Hindlimb muscle (tissue), 1 donor: ENCODE data around the gene SLC46A1. TPM values are rescaled to one million over a fixed set of nuclear protein-coding genes. Genes with fewer than 3 reads are reported as not detected.

Source experiments
- DNase-seq: peaks from one replicate; pipeline ENCODE4 v3.0.0-alpha.2; 2013
- polyA plus RNA-seq: library from polyadenylated mRNA; unstranded; fragments of 120-200 nt; gene quantifications from one replicate; pipeline ENCODE4 v1.2.1, GENCODE V29; 2013; ENCODE audit not compliant: insufficient read length

SLC46A1 gene
- polyA plus RNA-seq, 1 donor: 8.4 TPM

DNA sequence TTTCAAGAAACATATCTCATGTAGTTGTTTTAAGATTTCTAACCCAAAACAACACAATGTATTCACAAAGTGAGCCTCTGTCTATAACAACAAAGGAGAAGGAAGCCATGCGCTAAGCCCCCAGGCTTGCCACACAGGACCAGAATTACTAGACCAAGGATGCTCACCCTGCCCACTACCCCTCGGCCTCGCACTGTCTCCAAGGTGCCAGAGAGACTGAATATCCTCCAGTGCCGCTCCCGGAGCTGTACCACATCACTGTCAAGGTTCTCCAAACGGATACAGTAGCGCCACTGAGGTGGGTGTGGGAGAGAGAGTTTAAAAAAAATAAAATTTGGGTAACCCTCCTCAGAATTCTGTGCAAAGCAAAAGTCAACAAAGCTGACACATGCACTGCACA lies 55.7 kb downstream of the SLC46A1 start:
- DNase-seq: no peak

DNA sequence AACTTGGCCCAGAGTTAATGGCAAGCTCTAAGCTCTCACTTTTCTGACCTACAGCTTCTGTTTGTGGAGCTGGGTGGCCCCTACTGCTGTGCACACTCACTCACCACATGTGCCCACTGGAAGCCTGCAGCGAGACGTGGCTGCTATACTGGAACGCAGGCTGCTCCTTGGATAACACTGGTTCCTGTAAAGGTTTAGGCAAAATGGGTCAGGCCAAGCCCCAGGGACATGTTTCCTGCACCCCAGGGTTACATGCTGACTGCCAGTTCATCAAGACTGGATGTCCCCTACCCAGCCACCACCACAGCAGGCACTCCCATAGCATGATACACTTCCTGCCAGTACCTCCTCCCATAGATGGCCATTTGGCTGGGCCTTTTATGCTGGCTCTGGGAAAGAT lies 57.0 kb downstream of the SLC46A1 start:
- DNase-seq: no peak

DNA sequence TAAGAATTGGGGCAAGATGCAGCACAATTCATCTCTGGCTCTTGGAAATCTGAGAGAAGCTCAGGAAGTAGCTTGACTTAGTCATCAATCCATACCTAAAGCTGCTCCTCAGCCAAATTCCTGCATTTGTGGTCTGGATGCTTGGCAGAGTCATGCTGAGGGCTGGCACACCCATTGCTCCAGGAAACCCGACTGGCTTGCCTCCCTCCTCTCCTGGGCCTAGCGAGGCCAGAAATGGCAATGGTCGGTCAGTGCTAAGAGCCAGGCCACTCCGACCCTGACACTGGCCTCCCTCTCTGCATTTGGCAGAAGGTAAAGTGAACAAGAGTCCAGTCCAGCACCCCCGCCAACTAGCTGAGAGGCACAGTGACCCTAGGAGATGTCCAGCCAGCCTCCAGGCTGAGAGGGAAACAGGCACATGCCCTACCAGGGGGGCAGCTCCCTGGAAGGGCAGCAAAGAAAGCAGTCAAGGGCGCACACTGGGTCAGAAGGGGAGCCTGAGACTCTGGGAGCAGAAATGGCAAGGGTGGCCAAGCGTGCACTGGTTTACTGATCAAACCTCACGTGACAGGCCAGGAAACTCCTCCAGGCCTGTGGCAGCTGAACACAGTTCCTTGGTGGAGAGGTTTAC lies 58.6 kb downstream of the SLC46A1 start:
- DNase-seq: no peak

DNA sequence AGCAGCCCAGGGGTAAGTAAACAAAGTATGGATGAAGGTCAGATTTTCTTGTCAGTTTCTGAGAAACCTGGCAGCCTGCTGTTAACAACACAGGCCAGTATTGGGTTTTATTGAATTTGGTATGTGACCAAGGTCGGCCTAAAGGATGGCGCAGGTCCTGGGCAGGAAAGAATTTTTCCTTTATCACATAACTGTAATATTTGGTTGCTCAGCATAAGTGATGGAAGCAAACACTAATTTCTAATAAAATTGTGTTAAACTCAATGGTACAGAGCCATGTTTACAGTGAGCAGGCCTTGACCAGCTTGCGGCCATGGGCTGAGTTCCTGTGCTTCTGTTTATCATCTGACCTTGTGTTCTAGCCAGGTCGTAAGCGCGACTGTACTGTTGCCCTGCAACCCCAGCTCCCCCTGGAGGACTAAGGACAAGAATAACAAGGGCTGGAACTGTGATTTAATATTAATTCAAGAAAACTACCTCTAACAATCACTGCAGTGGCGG lies 59.2 kb downstream of the SLC46A1 start:
- DNase-seq: no peak

DNA sequence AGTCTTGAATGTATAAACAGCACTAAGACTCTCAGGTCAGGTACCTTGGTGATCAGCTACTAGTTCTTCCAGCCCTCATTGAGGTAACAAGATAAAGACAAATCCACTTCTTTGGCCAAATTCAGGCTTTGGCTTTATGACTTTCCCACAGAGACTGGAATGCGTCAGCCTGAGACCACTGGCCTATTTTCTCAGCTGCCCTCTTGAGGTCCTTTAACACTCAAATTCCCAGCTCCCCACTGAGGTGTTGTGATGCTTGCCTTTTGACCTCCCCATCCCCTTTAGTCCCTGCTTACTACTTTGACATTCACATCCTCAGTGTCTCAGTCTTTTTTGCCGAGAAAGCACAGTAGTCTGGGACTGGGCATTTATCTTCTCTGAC lies 59.8 kb downstream of the SLC46A1 start:
- DNase-seq: no peak

DNA sequence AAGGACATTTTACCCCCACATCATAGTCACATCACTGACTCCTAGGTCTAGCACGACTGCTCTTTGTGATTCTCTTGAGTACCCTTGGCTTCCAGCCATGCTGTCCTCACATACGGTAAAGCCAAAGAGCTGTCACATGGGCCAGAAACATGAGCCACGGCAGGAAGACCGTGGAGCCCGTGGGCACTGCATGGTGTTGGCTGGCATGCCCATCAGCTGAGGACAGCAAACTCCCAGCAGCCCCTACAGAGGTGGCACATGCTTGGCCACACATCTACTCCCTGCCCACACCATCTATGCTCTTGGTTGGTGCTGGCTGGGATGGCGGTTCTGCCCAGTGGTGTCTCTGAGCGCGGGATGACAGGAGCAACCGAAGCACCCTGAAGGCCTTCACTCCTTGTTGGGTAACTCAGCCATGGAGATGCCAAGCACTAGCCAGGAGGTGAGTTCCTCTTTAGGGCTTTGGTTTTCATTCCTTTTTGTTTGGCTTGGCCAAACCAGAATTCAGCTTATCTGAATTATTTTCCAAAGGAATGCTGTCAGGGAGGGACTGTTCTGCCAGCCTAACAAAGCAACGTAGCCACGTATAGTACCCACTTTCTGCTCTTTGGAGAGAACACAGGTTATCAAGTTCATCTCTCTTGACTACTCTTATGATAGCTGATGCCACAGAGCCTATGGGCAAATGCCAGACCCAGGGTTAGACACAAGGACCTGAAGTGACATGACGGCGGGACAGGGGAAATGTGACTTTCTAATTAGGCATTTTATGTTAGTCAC lies 60.4 kb downstream of the SLC46A1 start:
- DNase-seq: no peak

Other genes starting within 250 kb of the SLC46A1 start
- gene TMEM97, start 87.0 kb downstream of the SLC46A1 start, polyA plus RNA-seq: 16.1 TPM
- gene IFT20, start 70.7 kb downstream of the SLC46A1 start, polyA plus RNA-seq: 27.1 TPM
- 33.4 TPM for gene TNFAIP1, start 70.5 kb downstream of the SLC46A1 start, polyA plus RNA-seq
- gene POLDIP2, start 48.7 kb downstream of the SLC46A1 start, polyA plus RNA-seq: 60.7 TPM
- not detected for gene SEBOX, start 41.0 kb downstream of the SLC46A1 start, polyA plus RNA-seq
- 1.2 TPM for gene VTN, start 35.9 kb downstream of the SLC46A1 start, polyA plus RNA-seq
- gene SARM1, start 34.5 kb downstream of the SLC46A1 start, polyA plus RNA-seq: 6.4 TPM
- not detected for gene SLC13A2, start 67.4 kb upstream of the SLC46A1 start, polyA plus RNA-seq
- gene FOXN1, start 100.1 kb upstream of the SLC46A1 start, polyA plus RNA-seq: 0.12 TPM
- 15.5 TPM for gene UNC119, start 146.4 kb upstream of the SLC46A1 start, polyA plus RNA-seq
- gene PIGS, start 165.3 kb upstream of the SLC46A1 start, polyA plus RNA-seq: 51.9 TPM
- 1.8 TPM for gene ALDOC, start 170.7 kb upstream of the SLC46A1 start, polyA plus RNA-seq
- 21.7 TPM for gene SPAG5, start 192.8 kb upstream of the SLC46A1 start, polyA plus RNA-seq
- 17.2 TPM for gene RSKR, start 208.0 kb upstream of the SLC46A1 start, polyA plus RNA-seq
- 53.0 TPM for gene BLTP2, start 238.9 kb upstream of the SLC46A1 start, polyA plus RNA-seq